ENCODE data around the gene HPCAL1. TPM values are rescaled to one million over a fixed set of nuclear protein-coding genes. Genes with fewer than 3 reads are reported as not detected.
"Not testable (repeated sequence)": the region's sequence is repeated elsewhere in the genome, so short reads cannot be mapped to it uniquely, and the experiment has no call there.

The HPCAL1 gene
- total and polyA plus RNA-seq, 2 experiments from 2014 or later, result 8.3 to 25.4 TPM

- Histone ChIP-seq H3K79me2 (replicated peaks; ENCODE audit: insufficient read depth) (no peaks in the 10 kb centered on the region), H3K4me1 (ENCODE audit: insufficient read depth) (peaks cover 8% of the 10 kb centered on the region; the same call in 1 of the 2 replicates), H3K4me3 (no peak overlapping the region), H3K27ac (ENCODE audit: low read depth) (no peak overlapping the region), H3K9me2 (ENCODE audit: insufficient read depth) (0 out of 2 replicates have a peak, but pooled peaks cover 4% of the 10 kb centered on the region), H2AFZ (no peak overlapping the region), H3K36me3 (ENCODE audit: insufficient read depth) (no peaks in the 10 kb centered on the region; the same call in 1 of the 2 replicates), H3K27me3 (ENCODE audit: insufficient read depth) (no peaks in the 10 kb centered on the region), H3F3A (replicated peaks; ENCODE audit: low read depth) (no peaks in the 10 kb centered on the region), H3K4me2 (no peak overlapping the region), H4K20me1 (replicated peaks; ENCODE audit: insufficient read depth) (no peaks in the 10 kb centered on the region)
- no peak for ATAC-seq
- peaks cover 10% of the 10 kb centered on the region for H3K27me3 Mint-ChIP-seq (ENCODE audit: insufficient read depth, low read depth, poor library complexity)
- no peak for DNase-seq (ENCODE audit: low spot score)
- H3K27ac Mint-ChIP-seq, result no peak overlapping the region
- peaks cover 21% of the 10 kb centered on the region for H3K4me1 Mint-ChIP-seq
- H3K36me3 Mint-ChIP-seq (ENCODE audit: low read depth), result peaks cover 3% of the 10 kb centered on the region; the same call in 2 of the 3 replicates
- peaks cover 9% of the 10 kb centered on the region for H3K9me3 Mint-ChIP-seq
- TF ChIP-seq POLR2AphosphoS5 (IDR thresholded peaks at IDR 0.05; ENCODE audit: low read depth) (no peak), JUNB (IDR thresholded peaks at IDR 0.05; ENCODE audit: unreplicated experiment) (no peak), ZNF331 (CRISPR knock-in tag; IDR thresholded peaks at IDR 0.05; ENCODE audit: low read depth) (no peak)
- H3K4me3 Mint-ChIP-seq, result no peak overlapping the region
Measured at GRCh38 chr2:10294077-10294476, 8.6 kb upstream of the HPCAL1 start.

GRCh38 chr2:10295649-10296048 is 7.1 kb upstream of the HPCAL1 start:
- H3K36me3 ChIP-seq (ENCODE audit: insufficient read depth); H3K9me3 Mint-ChIP-seq; H3K27me3 Mint-ChIP-seq (ENCODE audit: insufficient read depth, low read depth, poor library complexity); H3K4me1 ChIP-seq (ENCODE audit: insufficient read depth); H3F3A ChIP-seq (replicated peaks; ENCODE audit: low read depth); ATAC-seq; H3K27me3 ChIP-seq (ENCODE audit: insufficient read depth); H3K36me3 Mint-ChIP-seq (ENCODE audit: low read depth); H3K79me2 ChIP-seq (replicated peaks; ENCODE audit: insufficient read depth); H2AFZ ChIP-seq; H3K4me2 ChIP-seq; H3K4me3 ChIP-seq; H3K4me3 Mint-ChIP-seq; H3K9me2 ChIP-seq (ENCODE audit: insufficient read depth); H3K27ac ChIP-seq (ENCODE audit: low read depth); DNase-seq (ENCODE audit: low spot score); H3K27ac Mint-ChIP-seq; H4K20me1 ChIP-seq (replicated peaks; ENCODE audit: insufficient read depth): not testable (repeated sequence)
- peaks cover 21% of the 10 kb centered on the region for H3K4me1 Mint-ChIP-seq

- H3K27me3 Mint-ChIP-seq (ENCODE audit: insufficient read depth, low read depth, poor library complexity), result peaks cover 8% of the 10 kb centered on the region
- TF ChIP-seq STAT1 (IDR thresholded peaks at IDR 0.05; ENCODE audit: unreplicated experiment) (no peak), ZNF331 (CRISPR knock-in tag; IDR thresholded peaks at IDR 0.05; ENCODE audit: low read depth) (no peak), EZH2phosphoT487 (IDR thresholded peaks at IDR 0.05; ENCODE audit: unreplicated experiment) (no peak), REST (IDR thresholded peaks at IDR 0.05; ENCODE audit: unreplicated experiment) (no peak), CREB1 (CRISPR knock-in tag; IDR thresholded peaks at IDR 0.05; ENCODE audit: low read depth) (no peak), POLR2AphosphoS5 (IDR thresholded peaks at IDR 0.05; ENCODE audit: low read depth) (no peak), CTCF (conservative IDR thresholded peaks at IDR 0.05; ENCODE audit: low read depth in 2 of 2) (no peak), NANOG (IDR thresholded peaks at IDR 0.05; ENCODE audit: borderline replicate concordance) (no peak), ZNF114 (CRISPR knock-in tag; IDR thresholded peaks at IDR 0.05) (no peak)
Measured at GRCh38 chr2:10296142-10296541, 6.6 kb upstream of the HPCAL1 start.

More at GRCh38 chr2:10296142-10296541, 6.6 kb upstream of the HPCAL1 start:
- H3K9me3 Mint-ChIP-seq, result peaks cover 9% of the 10 kb centered on the region
- H4K20me1 ChIP-seq (replicated peaks; ENCODE audit: insufficient read depth), result no peaks in the 10 kb centered on the region
- ATAC-seq, result no peak
- H3K36me3 ChIP-seq (ENCODE audit: insufficient read depth), result no peaks in the 10 kb centered on the region; the same call in 1 of the 2 replicates
- H3K36me3 Mint-ChIP-seq (ENCODE audit: low read depth), result peaks cover 3% of the 10 kb centered on the region; the same call in 2 of the 3 replicates
- no peak overlapping the region for H3K27ac ChIP-seq (ENCODE audit: low read depth)
- 0 out of 2 replicates have a peak, but pooled peaks cover 4% of the 10 kb centered on the region for H3K9me2 ChIP-seq (ENCODE audit: insufficient read depth)
- DNase-seq (ENCODE audit: low spot score), result no peak
- H3K4me2 ChIP-seq, result 0 out of 2 replicates have a peak overlapping the region, but pooled peaks have one; percentile 14
- H2AFZ ChIP-seq, result peak overlapping the region; percentile 23; the same call in 1 of the 2 replicates
- no peak overlapping the region for H3K4me3 Mint-ChIP-seq
- no peaks in the 10 kb centered on the region for H3K79me2 ChIP-seq (replicated peaks; ENCODE audit: insufficient read depth)
- peaks cover 8% of the 10 kb centered on the region; the same call in 1 of the 2 replicates for H3K4me1 ChIP-seq (ENCODE audit: insufficient read depth)
- no peak overlapping the region for H3K27ac Mint-ChIP-seq
- H3K27me3 ChIP-seq (ENCODE audit: insufficient read depth), result no peaks in the 10 kb centered on the region
- no peaks in the 10 kb centered on the region for H3F3A ChIP-seq (replicated peaks; ENCODE audit: low read depth)
- peaks cover 21% of the 10 kb centered on the region for H3K4me1 Mint-ChIP-seq
- no peak overlapping the region for H3K4me3 ChIP-seq

Data from GM23338 (cell line).